Measurements from ENCODE around the gene AATK. TPM values are rescaled to one million over a fixed set of nuclear protein-coding genes. Genes with fewer than 3 reads are reported as not detected.

The AATK gene
- total and polyA plus RNA-seq, 9 of the 15 experiments (the other 6 are each of a cell fraction or from before 2014, with no cell fraction given), result 0.11 to 0.55 (median 0.38) TPM; not detected in 5

GRCh38 chr17:81097943-81098308 lies 68.1 kb downstream of the AATK start:
- H3K4me2 ChIP-seq (ENCODE audit: insufficient read depth, low read length), result peak overlapping the region; percentile 84
- ChIA-PET POLR2A (interaction anchor here (0.6 to 1.0 kb wide), 5 partner anchors 13 to 140 kb away, joined by 3 to 4 read pairs (median 3); partner anchors contain the start of gene TEPSIN), CTCF (ENCODE audit: low intra/inter-chr PET ratio) (interaction anchor here (0.7 to 0.8 kb wide), 2 partner anchors 109 kb away, joined by 3 read pairs; no protein-coding TSS in a partner anchor)
- intact Hi-C loops (cut with micrococcal nuclease), result loop anchor here (1.0 to 5.0 kb wide), 3 partner anchors 56 to 109 kb away; no protein-coding TSS in a partner anchor
- FAIRE-seq, result peak; percentile 80
- WGBS (ENCODE audit: insufficient coverage, low coverage, missing lambda C conversion rate), result 32% methylated on average over 6 of the region's 13 CpGs
- peaks cover 48 to 100% of the 10 kb centered on the region in 2 experiments for H3K4me1 ChIP-seq (replicated peaks in 1 of 2; ENCODE audit: control insufficient read depth in 2 of 2, insufficient read depth in 2 of 2, low read length in 2 of 2)
- peak; percentile 68 to 84 (median 70) for DNase-seq (ENCODE audit: extremely low read depth in 1 of 4, low spot score in 3 of 4)
- in situ Hi-C loops (cut with MboI), result loop anchor here (5.0 kb wide), 1 partner anchor 111 kb away; no protein-coding TSS in a partner anchor
- H3K9me3 ChIP-seq (replicated peaks; ENCODE audit: control insufficient read depth, insufficient read depth, low read depth, low read length), result no peaks in the 10 kb centered on the region
- peak overlapping the region; percentile 82 for H3K27ac ChIP-seq (ENCODE audit: extremely low read depth, low read depth, low read length)
- 0 out of 2 replicates have a peak, but pooled peaks cover 7% of the 10 kb centered on the region for H4K20me1 ChIP-seq (replicated peaks; ENCODE audit: control insufficient read depth, insufficient read depth, low read length)
- peak overlapping the region; percentile 90 for H2AFZ ChIP-seq (ENCODE audit: low read depth, low read length)
- BruUV-seq (replicated peaks), result no TSS peak
- ATAC-seq, result peak; percentile 4
- H3K79me2 ChIP-seq (ENCODE audit: control insufficient read depth, insufficient read depth, low read length), result no peaks in the 10 kb centered on the region
- H3K27me3 ChIP-seq (ENCODE audit: control insufficient read depth in 2 of 2, insufficient read depth in 2 of 2, low read length in 2 of 2), result no peaks in the 10 kb centered on the region
- peak overlapping the region; percentile 28 for H3K4me3 ChIP-seq
- H3K36me3 ChIP-seq (ENCODE audit: control insufficient read depth, insufficient read depth, low read length), result peaks cover 47% of the 10 kb centered on the region; the same call in 2 of the 3 replicates
- peak overlapping the region; percentile 69 to 94; a peak in 3 of 4 replicates for H3K9ac ChIP-seq (ENCODE audit: insufficient read depth in 1 of 2, low read depth in 2 of 2, low read length in 2 of 2)
- H3K9me1 ChIP-seq (ENCODE audit: control insufficient read depth, insufficient read depth, low read length), result peaks cover 5% of the 10 kb centered on the region
- TF ChIP-seq MNT (conservative IDR thresholded peaks at IDR 0.05) (0 out of 4 replicates have a peak, but pooled peaks of 1 of the 2 experiments have one; percentile 52), TFE3 (CRISPR knock-in tag; IDR thresholded peaks at IDR 0.05) (no peak), CHD7 (IDR thresholded peaks at IDR 0.05; ENCODE audit: low read depth, low read length) (no peak)
